Posterior vena cava (tissue), 2 donors: ENCODE results near the gene SDK1. TPM values are rescaled to one million over a fixed set of nuclear protein-coding genes. Genes with fewer than 3 reads are reported as not detected.
"Not testable (repeated sequence)": the region's sequence is repeated elsewhere in the genome, so short reads cannot be mapped to it uniquely, and the experiment has no call there.

Experiments
- DNase-seq: peaks from one replicate; pipeline ENCODE4 v3.0.0-alpha.2; 2020; ENCODE audit warnings: low spot score
- intact Hi-C, 2 donors: fragments of 100-400 bp; cut with DNase I; formaldehyde crosslinking; loops; one replicate each; pipeline versions ENCODE4 v1.14.1 to v1.14.2; 2022 to 2023
- total RNA-seq, 2 donors: library from RNA; stranded (reverse); fragmentation: NEBNext Ultra II Directional; extraction: Animal tissue kit (Norgen Biotek cat#: 25700); gene quantifications; one replicate each; pipeline ENCODE4 v1.2.1, GENCODE V29; 2021
- donor health status: DM: yes; HTN: yes; CAD: no.
- donor health status: DM: yes; HTN: yes; CAD: no.

SDK1 gene
- total RNA-seq, 2 donors from 2014 or later, result 14.4 to 18.3 TPM

- no peak for DNase-seq
These were observed 775.7 kb downstream of the SDK1 start for GRCh38 chr7:4076701-4077294.

GRCh38 chr7:4077980-4078379 lies 776.9 kb downstream of the SDK1 start:
- DNase-seq, result no peak
- intact Hi-C loops, result no loop called here

More at GRCh38 chr7:4076701-4077294, 775.7 kb downstream of the SDK1 start:
- intact Hi-C loops, result no loop called here

- intact Hi-C loops, result no loop called here
- no peak for DNase-seq
These were observed 777.5 kb downstream of the SDK1 start for GRCh38 chr7:4078580-4078979.

GRCh38 chr7:4079366-4079765 lies 778.3 kb downstream of the SDK1 start:
- DNase-seq, result no peak
- intact Hi-C loops, result no loop called here

GRCh38 chr7:4079956-4080355 lies 778.9 kb downstream of the SDK1 start:
- no peak for DNase-seq
- intact Hi-C loops, result no loop called here

GRCh38 chr7:4080954-4081353 lies 779.9 kb downstream of the SDK1 start:
- intact Hi-C loops, result no loop called here
- DNase-seq, result no peak

- intact Hi-C loops, result no loop called here
- no peak for DNase-seq
These were observed 782.5 kb downstream of the SDK1 start for GRCh38 chr7:4083513-4083912.

GRCh38 chr7:4084271-4084670 lies 783.2 kb downstream of the SDK1 start:
- no peak for DNase-seq
- intact Hi-C loops, result no loop called here

- no peak for DNase-seq
- intact Hi-C loops, result no loop called here
These were observed 785.1 kb downstream of the SDK1 start for GRCh38 chr7:4085937-4086691.

- no peak for DNase-seq
- intact Hi-C loops, result no loop called here
These were observed 785.7 kb downstream of the SDK1 start for GRCh38 chr7:4086723-4087122.

GRCh38 chr7:4091767-4092166 lies 790.7 kb downstream of the SDK1 start:
- intact Hi-C loops, result no loop called here

GRCh38 chr7:4093035-4093434 lies 792.0 kb downstream of the SDK1 start:
- no peak for DNase-seq
- intact Hi-C loops, result no loop called here

More at GRCh38 chr7:4091767-4092166, 790.7 kb downstream of the SDK1 start:
- DNase-seq, result no peak

- intact Hi-C loops, result no loop called here
- DNase-seq, result no peak
These were observed 792.4 kb downstream of the SDK1 start for GRCh38 chr7:4093483-4093882.

- intact Hi-C loops, DNase-seq: not testable (repeated sequence)
These were observed 793.1 kb downstream of the SDK1 start for GRCh38 chr7:4094158-4094557.

- no peak for DNase-seq
- intact Hi-C loops, result loop anchor here in 1 of 2 donors (5.0 kb wide), 1 partner anchor 680 kb away; no protein-coding TSS in a partner anchor
These were observed 796.1 kb downstream of the SDK1 start for GRCh38 chr7:4097001-4097609.

GRCh38 chr7:4098169-4098568 lies 797.1 kb downstream of the SDK1 start:
- intact Hi-C loops, result loop anchor here in 1 of 2 donors (5.0 kb wide), 1 partner anchor 681 kb away; no protein-coding TSS in a partner anchor
- no peak for DNase-seq

- intact Hi-C loops, result loop anchor here in 1 of 2 donors (5.0 kb wide), 1 partner anchor 682 kb away; no protein-coding TSS in a partner anchor
- no peak for DNase-seq
These were observed 798.6 kb downstream of the SDK1 start for GRCh38 chr7:4099651-4100050.

GRCh38 chr7:4100148-4100547 lies 799.1 kb downstream of the SDK1 start:
- intact Hi-C loops, result no loop called here
- no peak for DNase-seq

- intact Hi-C loops, result no loop called here
- DNase-seq, result no peak
These were observed 799.6 kb downstream of the SDK1 start for GRCh38 chr7:4100691-4101090.

GRCh38 chr7:4102231-4102841 lies 801.3 kb downstream of the SDK1 start:
- intact Hi-C loops, result no loop called here
- no peak for DNase-seq
